HG02840 (cell line): ENCODE data around the gene PUM1.
"Not testable (repeated sequence)": the region's sequence is repeated elsewhere in the genome, so short reads cannot be mapped to it uniquely, and the experiment has no call there.

Source experiments
- ATAC-seq: cut with Tn5 transposase; IDR thresholded peaks from one replicate; pipeline ENCODE4 v1.9.1; 2021; ENCODE audit warnings: mild to moderate bottlenecking, moderate library complexity, moderate number of reproducible peaks; ENCODE audit not compliant: unreplicated experiment, low FRiP score

Gene PUM1

DNA sequence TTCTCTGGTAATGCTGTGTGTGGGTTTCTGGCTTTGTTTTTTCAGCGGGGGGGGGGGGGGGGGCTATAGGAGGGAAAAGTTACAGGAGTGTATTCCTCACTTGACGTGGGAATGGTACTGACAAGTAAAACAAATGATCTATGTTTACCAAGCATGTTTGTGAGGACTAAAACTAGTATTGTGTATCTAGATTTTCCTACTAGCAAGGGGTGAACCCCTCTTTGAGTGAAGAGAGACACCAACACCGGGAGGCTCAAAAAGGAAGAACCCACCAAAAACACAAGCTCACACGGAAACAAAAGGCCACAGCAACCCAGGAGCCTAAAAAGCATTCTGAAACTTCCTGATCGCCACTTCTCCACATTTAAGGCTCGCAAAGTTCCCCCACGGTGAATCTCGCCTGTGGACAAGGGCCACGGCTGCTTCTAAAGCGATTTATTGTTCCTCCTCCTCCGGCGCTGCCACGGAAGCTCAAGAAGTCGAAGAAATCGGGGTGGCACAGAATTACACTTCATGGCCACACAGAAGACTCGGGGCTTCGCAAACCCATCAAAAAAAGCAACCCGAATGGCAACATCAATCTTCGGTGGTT, 703 bp downstream of the PUM1 start:
- ATAC-seq, result peak; percentile 17

DNA sequence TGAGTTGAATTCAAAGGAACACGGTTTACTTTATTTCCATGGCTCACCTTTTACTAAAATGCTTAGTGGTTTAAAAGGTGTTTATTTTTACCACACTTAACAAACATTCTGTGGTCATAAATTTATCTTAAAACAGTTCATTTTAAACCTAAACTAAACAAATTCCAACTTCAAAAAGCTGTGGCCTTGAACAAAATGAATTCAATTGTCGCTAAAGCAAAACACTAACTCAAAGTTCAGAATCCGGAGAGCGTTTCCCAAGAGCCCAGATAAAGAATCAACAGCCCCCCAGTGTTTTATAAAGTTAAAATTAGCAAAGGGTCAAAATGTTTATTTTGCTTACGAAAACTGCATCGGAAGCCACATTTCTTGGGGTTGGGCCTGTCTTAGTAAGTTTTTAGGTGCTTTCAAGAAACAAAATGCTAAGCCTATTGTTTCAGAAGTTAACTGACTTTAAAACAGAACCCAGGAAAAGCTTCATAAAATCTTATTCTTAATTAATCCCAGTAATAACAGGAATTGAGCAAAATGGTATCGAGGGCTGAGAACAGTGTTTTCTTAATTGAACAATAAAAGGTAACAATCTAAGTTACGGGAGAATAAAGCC, 1.3 kb downstream of the PUM1 start:
- no peak for ATAC-seq

DNA sequence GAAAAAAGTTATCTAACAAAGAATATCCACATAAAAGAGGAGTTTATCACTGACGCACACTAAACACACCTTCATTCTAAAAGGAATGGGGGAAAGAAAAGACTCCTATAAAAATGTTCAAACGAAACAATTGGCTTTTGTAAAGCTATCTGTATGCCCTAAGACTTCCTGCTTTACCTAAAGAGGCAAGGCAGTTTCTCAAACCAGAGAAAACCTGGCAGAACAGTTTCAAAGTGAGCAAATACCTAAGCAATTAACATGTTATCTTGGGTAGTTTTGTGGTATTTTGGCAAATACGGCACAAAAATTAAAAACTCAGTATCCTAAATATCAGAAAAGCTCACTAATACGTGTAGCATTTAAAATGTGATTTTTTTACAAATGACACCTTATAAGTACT, 1.9 kb downstream of the PUM1 start:
- ATAC-seq, result no peak

DNA sequence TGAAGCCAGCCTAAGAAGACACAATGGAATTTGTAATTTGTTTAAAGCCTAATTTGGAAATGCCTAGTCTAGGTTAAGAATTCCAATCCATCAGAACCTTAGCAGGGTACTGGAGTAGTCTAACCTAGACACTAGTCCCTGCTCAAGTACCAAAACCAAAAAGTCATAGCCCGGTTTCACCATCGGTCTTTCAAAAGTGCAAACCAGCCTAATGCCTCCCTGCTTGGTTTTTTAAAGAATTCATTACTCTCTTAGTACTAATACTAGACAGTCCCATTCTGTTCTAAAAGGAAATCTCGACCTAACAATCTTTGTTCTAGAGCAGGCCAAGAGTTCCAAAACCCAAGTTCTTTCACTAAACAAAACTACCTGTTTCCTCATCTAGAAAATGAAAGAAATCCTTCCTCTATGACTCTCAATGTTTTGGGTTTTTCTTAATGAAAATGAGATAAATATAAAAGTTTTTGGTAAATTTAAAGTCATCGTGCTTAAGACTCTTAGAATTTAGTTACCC, 2.6 kb downstream of the PUM1 start:
- ATAC-seq, result no peak

DNA sequence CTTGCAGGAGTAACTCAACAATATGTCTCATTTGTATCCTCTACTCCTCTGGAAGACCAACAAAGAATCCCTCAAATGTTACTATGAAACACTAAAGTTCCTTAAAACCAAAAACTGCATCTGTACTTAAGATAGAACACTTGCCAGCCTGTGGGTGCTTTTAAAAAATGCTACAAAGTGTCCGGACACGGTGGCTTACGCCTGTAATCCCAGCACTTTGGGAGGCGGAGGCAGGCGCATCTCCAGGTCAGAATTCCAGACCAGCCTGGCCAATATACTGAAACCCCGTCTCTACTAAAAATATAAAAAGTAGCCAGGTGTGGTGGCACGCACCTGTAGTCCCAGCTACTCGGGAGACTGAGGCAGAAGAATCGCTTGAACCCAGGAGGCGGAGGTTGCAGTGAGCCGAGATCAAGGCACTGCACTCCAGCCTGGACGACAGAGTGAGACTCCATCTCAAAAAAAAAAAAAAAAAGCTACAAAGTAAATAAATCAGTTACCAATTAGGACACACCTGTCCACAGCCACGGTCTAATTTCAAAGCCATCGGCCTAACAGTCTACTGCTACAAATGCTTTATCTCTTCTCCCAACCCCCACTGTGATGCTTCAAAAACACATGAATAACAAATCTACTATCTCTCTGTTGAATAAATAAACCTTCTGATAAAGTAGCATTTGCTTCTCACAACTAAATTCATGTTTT, 3.2 kb downstream of the PUM1 start:
- not testable (repeated sequence) for ATAC-seq

DNA sequence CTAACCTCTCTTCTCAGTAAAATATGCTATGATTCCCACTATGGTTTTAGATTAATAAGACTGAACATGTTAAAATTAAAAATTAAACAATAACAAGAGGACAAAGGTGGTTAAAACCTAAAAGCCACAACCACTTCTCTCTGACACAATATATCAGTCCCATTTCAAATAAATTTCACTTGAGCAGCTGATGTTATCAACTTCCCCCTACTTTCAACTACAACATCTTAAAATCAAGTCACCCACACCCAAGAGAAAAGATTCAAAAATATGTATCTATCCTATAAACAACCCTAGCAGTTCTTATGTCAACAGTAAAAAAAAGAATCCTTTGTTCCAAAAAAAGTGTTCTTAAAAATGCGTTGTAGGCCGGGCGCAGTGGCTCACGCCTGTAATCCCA, 7.5 kb downstream of the PUM1 start:
- ATAC-seq, result no peak

DNA sequence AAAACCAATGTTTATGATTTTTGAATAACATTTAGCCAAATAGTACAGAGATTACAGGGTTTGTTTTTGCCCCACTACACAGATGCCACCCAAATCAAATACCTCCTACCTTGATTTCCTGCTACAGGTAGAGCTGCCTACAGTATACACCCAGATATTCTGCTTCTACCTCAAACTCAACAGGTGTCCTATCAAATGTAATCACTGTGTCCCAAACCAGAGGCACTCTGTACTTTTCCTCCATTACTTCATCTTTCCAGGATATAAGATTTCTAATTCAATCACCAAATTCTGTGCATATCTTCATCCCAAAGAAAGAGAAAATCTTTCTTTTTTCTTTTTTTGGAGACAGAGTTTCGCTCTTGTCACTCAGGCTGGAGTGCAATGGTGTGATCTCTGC, 9.6 kb downstream of the PUM1 start:
- no peak for ATAC-seq

DNA sequence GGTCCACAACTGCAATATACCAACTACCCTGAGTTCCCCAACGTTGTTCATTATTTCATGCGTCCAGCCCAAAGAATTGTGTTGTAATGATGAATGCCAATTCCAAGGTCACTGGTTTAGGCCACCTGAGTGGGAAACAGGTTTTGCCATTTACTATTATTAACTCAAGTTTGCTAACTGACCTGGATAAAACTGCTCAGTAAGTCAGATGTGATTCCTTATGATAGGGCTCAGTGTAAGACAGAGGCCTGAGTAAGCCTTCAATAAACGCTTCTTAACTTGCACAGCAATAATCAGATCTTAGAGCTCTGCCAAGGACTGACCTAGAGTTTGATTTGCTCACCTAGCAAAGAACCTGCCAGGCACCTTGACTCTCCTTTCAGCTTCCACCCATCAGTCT, 10.0 kb downstream of the PUM1 start:
- ATAC-seq, result no peak

DNA sequence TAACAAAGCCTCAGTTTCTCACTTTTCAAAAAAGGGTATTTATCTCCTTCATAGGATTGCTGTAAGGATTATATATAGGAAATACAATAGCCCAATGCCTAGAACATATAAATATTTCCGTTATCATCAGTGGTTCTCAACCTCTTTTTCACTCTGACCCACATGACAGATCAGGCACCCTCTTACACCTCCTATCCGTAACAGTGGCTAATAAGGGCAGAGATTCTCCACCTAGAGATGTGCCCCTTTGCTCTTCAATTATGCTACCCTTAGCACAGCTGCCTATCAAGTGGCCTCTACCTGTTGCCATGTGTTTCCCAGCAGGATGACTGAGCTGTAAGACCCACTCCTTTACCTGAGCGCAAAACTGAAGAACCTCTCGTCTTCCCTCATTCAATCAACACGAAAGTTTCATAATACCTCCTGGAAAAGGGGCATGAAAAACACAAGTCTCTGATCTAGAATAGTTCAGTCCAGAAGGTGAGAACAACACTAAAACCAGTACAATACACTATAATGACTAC, 10.5 kb downstream of the PUM1 start:
- no peak for ATAC-seq

DNA sequence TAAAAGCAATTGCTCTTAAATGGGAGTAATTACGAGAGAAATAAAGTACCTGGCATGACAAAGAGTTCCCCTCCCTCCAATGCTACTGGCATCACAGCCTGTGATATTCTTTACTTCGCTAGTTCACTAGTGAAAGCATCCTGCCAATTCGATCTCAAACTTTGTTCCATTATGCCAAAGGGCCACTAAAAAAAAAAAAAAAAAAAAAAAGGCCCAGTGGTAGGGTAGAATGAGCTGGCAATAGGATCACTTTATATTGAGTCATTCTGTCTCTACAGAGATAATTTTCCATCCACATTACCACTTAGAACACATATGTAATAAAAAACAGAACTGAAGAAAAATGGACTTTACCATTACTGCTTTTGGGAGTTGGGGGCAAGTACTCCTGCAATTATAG, 11.2 kb downstream of the PUM1 start:
- ATAC-seq, result no peak

DNA sequence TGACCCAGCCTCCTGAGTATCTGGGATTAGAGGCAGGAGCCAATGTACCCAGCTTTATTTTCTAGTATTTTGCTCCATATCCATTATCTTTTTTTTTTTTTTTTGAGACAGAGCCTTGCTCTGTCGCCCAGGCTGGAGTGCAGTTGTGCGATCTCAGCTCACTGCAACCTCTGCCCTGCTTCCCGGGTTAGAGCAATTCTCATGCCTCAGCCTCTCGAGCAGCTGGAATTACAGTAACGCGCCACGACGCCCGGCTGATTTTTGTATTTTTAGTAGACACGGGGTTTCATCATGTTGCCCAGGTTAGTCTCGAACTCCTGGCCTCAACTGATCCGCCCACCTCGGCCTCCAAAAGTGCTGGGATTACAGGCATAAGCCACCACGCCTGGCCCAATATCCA, 12.9 kb downstream of the PUM1 start:
- not testable (repeated sequence) for ATAC-seq

DNA sequence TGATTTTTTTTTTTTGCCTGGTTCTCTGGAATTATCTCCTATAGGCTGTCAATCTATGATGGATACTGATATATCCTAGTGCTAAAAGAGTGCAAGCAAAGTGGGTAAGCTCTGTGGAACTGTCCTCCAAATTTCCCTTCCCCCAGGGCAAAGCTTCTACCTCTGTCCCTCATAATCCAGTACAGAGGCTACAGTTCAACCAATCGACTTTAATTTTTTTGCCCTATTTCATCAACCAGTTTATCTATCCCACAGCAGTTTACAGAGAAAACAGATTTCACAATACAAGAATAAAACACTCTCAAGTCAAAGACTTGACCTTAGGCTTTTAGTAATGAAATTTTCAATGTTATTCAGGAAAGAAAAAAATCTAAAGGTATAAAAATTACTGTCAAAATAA, 13.9 kb downstream of the PUM1 start:
- no peak for ATAC-seq

DNA sequence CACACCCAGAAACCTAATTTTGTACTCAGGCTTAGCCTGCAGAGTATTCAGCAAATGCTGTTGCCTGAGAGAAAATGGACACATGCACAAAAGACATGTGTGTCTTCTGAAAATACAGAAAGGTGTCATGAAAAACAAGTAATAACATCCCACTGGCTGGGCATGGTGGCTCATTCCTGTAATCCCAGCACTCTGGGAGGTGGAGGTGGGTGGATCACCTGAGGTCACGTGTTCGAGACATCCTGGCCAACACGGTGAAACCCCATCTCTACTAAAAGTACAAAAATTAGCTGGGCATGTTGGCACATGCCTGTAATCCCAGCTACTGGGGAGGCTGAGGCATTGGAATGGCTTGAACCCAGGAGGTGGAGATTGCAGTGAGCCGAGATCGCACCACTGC, 18.0 kb downstream of the PUM1 start:
- not testable (repeated sequence) for ATAC-seq

DNA sequence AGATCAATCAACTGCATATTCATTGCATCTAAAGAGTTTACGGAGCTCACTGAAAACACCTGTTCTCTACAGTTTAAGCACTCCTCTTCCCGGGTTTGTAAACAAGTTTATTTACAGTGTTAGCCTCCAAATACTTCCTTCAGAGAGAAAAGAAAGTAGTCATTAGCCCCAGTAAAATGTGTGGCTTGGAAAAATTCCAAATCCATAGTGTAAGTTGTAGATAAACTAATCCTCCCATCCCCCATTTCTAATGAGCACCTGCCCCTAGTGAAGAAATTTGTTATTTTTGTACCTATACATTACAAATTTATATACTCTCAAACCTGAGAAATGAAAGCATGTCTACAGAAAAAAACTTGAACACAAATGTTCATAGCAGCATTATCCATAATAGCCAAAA, 21.9 kb downstream of the PUM1 start:
- no peak for ATAC-seq

DNA sequence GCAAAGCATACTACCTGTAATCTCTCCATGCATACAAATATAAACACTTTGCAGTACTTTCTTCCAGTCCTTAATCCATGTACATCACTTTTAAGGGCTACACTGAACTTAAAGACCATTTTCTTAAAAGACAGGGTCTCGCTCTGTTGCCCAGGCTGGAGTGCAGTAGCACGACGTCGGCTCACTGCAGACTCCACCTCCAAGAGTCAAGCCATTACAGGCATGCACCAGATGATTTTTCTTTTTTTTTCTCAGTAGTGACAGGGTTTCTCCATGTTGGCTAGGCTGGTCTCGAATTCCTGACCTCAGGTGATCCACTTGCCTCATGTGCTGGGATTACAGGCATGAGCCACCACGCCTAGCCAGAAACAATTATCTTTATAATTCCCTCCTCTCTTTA, 22.9 kb downstream of the PUM1 start:
- ATAC-seq, result no peak

DNA sequence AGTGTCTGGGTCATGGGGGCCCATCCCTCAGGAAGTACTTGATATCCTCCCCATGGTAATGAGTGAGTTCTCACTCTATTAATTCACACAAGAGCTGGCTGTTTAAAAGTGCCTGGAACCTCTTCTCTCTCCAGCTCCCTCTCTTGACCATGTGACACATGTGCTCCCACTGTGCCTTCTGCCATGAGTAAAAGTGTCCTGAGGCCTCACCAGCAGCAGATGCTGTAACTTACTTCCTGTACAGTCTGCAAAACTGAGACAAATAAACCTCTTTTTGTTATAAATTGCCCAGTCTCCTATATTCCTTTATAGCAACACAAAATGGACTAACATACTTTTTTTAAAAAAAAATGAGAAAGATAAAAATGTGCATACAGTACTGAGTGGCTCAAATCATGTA, 24.0 kb downstream of the PUM1 start:
- no peak for ATAC-seq

DNA sequence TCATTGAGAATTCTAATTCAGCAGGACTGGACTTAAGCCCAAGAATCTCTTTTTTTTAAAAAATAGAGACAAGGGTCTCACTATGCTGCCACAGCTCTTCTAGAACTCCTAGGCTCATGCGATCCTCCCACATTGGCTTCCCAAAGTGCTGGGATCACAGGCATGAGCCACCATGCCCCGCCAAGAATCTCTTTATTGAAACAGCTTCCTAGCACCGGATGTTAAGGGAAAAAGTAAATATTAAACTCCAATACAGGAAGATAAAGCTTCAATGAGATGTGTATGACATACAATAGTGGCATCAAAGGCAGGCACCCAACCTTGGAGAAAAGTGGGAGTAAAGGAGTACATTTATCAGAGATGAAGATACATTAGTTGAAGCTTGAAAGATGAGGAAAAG, 25.5 kb downstream of the PUM1 start:
- no peak for ATAC-seq

DNA sequence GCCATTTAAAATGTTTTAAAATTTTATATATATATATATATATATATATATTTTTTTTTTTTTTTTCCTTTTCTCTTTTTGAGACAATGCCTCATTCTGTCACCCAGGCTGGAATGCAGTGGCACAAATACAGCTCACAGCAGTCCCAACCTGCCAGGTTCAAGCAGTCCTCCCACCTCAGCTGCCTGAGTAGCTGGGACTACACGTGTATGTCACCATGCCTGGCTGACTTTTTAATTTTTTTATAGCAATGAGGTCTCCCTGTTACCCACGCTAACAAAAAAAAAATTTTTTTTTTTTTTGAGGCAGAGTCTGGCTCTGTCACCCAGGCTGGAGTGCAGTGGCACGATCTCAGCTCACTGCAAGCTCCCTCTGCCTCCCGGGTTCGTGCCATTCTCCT, 26.6 kb downstream of the PUM1 start:
- ATAC-seq, result not testable (repeated sequence)

DNA sequence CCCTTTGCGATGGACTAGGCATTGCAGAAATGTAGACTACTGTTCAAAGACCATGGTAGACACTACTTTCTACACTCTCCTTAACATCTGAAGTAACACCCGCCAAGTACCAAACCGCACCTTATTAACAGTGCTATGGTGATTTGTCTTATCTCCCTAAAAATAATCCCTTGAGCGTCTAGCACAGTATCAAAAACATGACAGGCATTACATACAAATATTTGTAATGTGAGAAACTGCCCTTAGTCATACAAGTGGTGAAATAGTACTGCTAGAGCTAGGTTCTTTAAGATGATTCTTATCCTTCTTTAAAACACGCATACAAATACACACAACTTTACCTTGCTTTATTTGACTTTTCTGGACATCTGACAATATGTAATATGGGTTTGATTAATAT, 27.2 kb downstream of the PUM1 start:
- ATAC-seq, result no peak

DNA sequence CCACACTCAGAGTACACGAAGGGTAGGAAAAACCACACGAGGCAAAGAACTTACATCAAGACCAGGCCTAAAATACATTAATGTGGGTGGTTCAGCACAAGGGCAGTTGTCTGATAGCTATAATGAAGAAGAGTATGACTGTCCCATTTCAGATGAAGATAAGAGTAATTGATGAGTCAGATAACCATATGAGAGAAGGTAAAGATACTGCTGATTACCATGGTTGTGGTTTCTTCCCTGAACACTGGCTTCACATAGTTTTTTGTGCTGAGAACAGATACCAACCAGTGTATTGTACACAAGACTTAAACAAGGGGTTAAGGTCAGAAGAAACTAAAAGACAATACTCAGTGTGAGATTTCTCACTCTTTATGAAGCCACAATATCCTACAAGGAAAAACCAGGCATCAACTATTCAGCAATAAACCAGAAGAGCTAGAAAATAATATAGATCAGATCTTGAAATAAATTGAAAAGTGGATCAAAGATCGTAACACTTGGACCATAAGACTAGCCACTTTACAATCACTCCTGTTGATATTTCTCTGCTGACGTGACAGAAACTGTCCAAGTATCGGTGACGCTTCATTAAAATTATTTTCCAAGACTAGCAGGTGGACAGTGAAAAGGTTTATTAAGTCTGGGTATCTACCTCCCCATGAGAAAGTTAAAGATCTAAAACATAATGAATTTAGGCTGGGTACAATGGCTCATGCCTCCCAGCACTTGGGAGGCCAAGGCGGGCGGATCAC, 28.6 kb downstream of the PUM1 start:
- no peak for ATAC-seq

DNA sequence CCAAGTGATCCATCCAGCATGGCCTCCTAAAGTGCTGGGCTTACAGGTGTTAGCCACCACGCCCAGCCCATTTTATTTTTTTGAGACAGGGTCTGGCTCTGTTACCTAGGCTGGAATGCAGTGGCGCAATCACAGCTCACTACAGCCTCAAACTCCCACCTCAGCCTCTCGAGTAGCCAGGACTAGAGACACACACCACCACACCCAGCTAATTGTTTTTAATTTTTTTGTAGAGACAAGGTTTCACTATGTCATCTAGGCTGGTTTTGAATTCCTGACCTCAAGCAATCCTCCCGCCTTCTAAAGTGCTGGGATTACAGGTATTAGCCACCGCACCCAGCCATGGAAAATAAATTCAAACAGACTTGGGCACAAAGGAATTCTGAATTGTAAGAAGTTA, 31.9 kb downstream of the PUM1 start:
- no peak for ATAC-seq
